Common myeloid progenitor, CD34-positive (primary cell): ENCODE measurements around the gene DND1.
A peak's percentile ranks its signal among the peaks of the same experiment; 100 is the strongest.
"Not testable (repeated sequence)": the region's sequence is repeated elsewhere in the genome, so short reads cannot be mapped to it uniquely, and the experiment has no call there.

Source experiments
- CTCF ChIA-PET: fragments of 350-600 bp; sonication (Branson Sonifier 250); formaldehyde crosslinking; loops from one replicate; lab custom pipeline; 2021; ENCODE audit warnings: antibody characterized with exemption; lab: Charles Lee
- POLR2A ChIA-PET: fragments of 350-600 bp; sonication (Branson Sonifier 250); formaldehyde crosslinking; loops from one replicate; lab custom pipeline; 2021; ENCODE audit warnings: antibody characterized with exemption; lab: Charles Lee
- DNase-seq, 3 donors: peaks; one replicate each; pipeline versions ENCODE4 v3.0.0 to v3.0.0-alpha.2; 2013
- H3K27ac ChIP-seq, 2 experiments: 1 replicate in 1 of 2; 2 replicates in 1 of 2; pipeline ENCODE4 v1.7.0; 2013; ENCODE audit warnings: inconsistent platforms in 2 of 2, low read length in 2 of 2, mild to moderate bottlenecking in 2 of 2, low read depth in 1 of 2, moderate library complexity in 1 of 2; ENCODE audit not compliant: severe bottlenecking in 2 of 2, insufficient read depth in 1 of 2, poor library complexity in 1 of 2
- H3K27me3 ChIP-seq, 5 experiments: replicated peaks in 2 of 5; 1 replicate in 3 of 5; 2 replicates in 2 of 5; pipeline versions ENCODE4 v1.6.1 to v1.7.0; 2013; ENCODE audit warnings: low read length in 4 of 5, mild to moderate bottlenecking in 2 of 5, moderate library complexity in 2 of 5, inconsistent platforms in 1 of 5; ENCODE audit not compliant: insufficient read depth in 5 of 5, control insufficient read depth in 4 of 5
- H3K36me3 ChIP-seq, 4 experiments: 1 replicate in 2 of 4; 2 replicates in 2 of 4; pipeline versions ENCODE4 v1.6.1 to v1.7.0; 2013; ENCODE audit warnings: low read length in 3 of 4, control low read depth in 1 of 4, mild to moderate bottlenecking in 1 of 4; ENCODE audit not compliant: control insufficient read depth in 4 of 4, insufficient read depth in 4 of 4
- H3K4me1 ChIP-seq, 4 experiments: 1 replicate in 3 of 4; 2 replicates in 1 of 4; pipeline versions ENCODE4 v1.6.1 to v1.7.1; 2013; ENCODE audit warnings: low read length in 3 of 4, mild to moderate bottlenecking in 3 of 4, control low read depth in 1 of 4, inconsistent platforms in 1 of 4, moderate library complexity in 1 of 4; ENCODE audit not compliant: control insufficient read depth in 4 of 4, insufficient read depth in 4 of 4; ENCODE audit errors: control extremely low read depth in 1 of 4
- H3K4me3 ChIP-seq, 7 experiments: 1 replicate in 4 of 7; 2 replicates in 3 of 7; pipeline versions ENCODE4 v1.5.1 to v1.7.0; 2013; ENCODE audit warnings: mild to moderate bottlenecking in 7 of 7, low read length in 6 of 7, moderate library complexity in 6 of 7, inconsistent platforms in 2 of 7, low read depth in 2 of 7, control low read depth in 1 of 7; ENCODE audit not compliant: insufficient read depth in 4 of 7, control insufficient read depth in 1 of 7; ENCODE audit errors: extremely low read depth in 1 of 7
- H3K9me3 ChIP-seq, 5 experiments: 1 replicate in 4 of 5; 2 replicates in 1 of 5; pipeline versions ENCODE4 v1.6.1 to v1.7.1; 2013; ENCODE audit warnings: low read length in 4 of 5, mild to moderate bottlenecking in 2 of 5, inconsistent platforms in 1 of 5, low read depth in 1 of 5, moderate library complexity in 1 of 5; ENCODE audit not compliant: control insufficient read depth in 4 of 5, insufficient read depth in 2 of 5; ENCODE audit errors: control extremely low read depth in 1 of 5
- WGBS: methylation state at CpG from one replicate; pipeline ENCODE4 v1.1.5; 2013; ENCODE audit not compliant: insufficient coverage; 5-methylcytosine and 5-hydroxymethylcytosine counted together

Gene DND1

GRCh38 chr5:140674211-140674610 lies 835 bp upstream of the DND1 start:
- Histone ChIP-seq H3K27ac (no peak overlapping the region), H3K9me3 (no peaks in the 10 kb centered on the region), H3K36me3 (peaks cover 23 to 84% (median 55%) of the 10 kb centered on the region in 4 experiments), H3K4me3 (no peak overlapping the region), H3K4me1 (no peaks in the 10 kb centered on the region), H3K27me3 (no peaks in the 10 kb centered on the region)
- POLR2A ChIA-PET, result no interaction called here
- no peak for DNase-seq
- no CpG with 5 or more reads among the region's 2 CpGs for WGBS
- CTCF ChIA-PET, result interaction anchor here (0.8 to 1.0 kb wide), 2 partner anchors 10 to 105 kb away, joined by 3 read pairs; no protein-coding TSS in a partner anchor

GRCh38 chr5:140672455-140673186 lies 755 bp downstream of the DND1 start:
- DNase-seq, result peak in 1 of 3 donors; percentile 44
- Histone ChIP-seq H3K9me3 (no peaks in the 10 kb centered on the region), H3K27ac (no peak overlapping the region), H3K4me1 (no peaks in the 10 kb centered on the region), H3K4me3 (no peak overlapping the region), H3K27me3 (no peaks in the 10 kb centered on the region), H3K36me3 (peaks cover 16 to 85% (median 62%) of the 10 kb centered on the region in 4 experiments)
- WGBS, result 96% methylated on average over 60 of the region's 70 CpGs
- POLR2A ChIA-PET, result interaction anchor here (0.5 kb wide), 1 partner anchor 279 kb away, joined by 3 read pairs; no protein-coding TSS in a partner anchor
- CTCF ChIA-PET, result no interaction called here

DNA sequence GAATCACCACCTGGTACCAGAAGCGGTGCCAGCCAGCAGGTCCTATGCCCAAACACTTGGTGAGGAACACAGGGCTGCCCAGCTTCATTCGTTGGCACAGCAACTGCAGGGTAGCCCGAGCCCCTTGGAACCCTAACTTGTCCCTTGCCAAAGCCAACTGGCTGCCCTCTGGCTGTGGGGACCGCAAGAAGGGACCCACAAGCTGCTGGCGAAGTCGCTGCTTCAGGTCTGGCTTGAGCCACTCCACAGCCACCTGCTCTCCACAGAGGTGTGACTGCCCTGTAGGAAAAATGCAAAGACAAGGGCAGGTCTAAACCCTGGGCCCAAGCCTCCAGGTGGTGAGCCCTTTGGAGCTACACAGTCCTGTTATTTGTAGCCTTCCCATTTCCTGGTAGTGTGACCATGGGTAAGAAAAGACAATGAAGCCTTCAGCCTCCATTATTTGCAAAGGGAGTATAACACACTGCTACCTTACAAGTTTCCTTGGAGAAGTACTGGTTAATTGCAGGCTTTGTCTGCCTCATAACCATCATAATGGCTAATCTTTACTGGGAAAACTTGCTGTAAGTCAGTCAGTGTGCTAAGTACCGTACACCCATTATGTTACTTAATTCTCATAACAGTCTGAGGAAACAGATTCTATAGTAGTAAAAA lies 1.8 kb downstream of the DND1 start:
- CTCF ChIA-PET, result no interaction called here
- no CpG with 5 or more reads among the region's 7 CpGs for WGBS

GRCh38 chr5:140671035-140671434 lies 2.3 kb downstream of the DND1 start:
- CTCF ChIA-PET, H3K27me3 ChIP-seq, POLR2A ChIA-PET, H3K27ac ChIP-seq, H3K4me3 ChIP-seq, H3K4me1 ChIP-seq, H3K9me3 ChIP-seq, DNase-seq: not testable (repeated sequence)
- no CpG with 5 or more reads among the region's 4 CpGs for WGBS
- H3K36me3 ChIP-seq, result peaks cover 16 to 75% (median 51%) of the 10 kb centered on the region in 4 experiments

More for the DNA sequence above, 1.8 kb downstream of the DND1 start:
- POLR2A ChIA-PET, result no interaction called here
- Histone ChIP-seq H3K27ac (no peak overlapping the region), H3K4me3 (no peak overlapping the region), H3K36me3 (peaks cover 16 to 78% (median 56%) of the 10 kb centered on the region in 4 experiments), H3K9me3 (no peaks in the 10 kb centered on the region), H3K27me3 (no peaks in the 10 kb centered on the region), H3K4me1 (no peaks in the 10 kb centered on the region)
- no peak for DNase-seq

- Histone ChIP-seq H3K36me3 (peaks cover 23 to 63% (median 45%) of the 10 kb centered on the region in 4 experiments), H3K4me3 (peak within 1 kb of the TSS; percentile 77 to 97 (median 84)), H3K27me3 (no peaks in the 10 kb centered on the region), H3K4me1 (peaks cover 0 to 13% (median 9%) of the 10 kb centered on the region in 4 experiments), H3K27ac (peak within 1 kb of the TSS; percentile 67 to 93), H3K9me3 (no peaks in the 10 kb centered on the region)
- CTCF ChIA-PET, result interaction anchor here (0.6 to 1.6 kb wide), 6 partner anchors 9 to 421 kb away, joined by 3 to 5 read pairs (median 3); partner anchors contain the start of genes IK and NDUFA2
- peak; percentile 95 to 97 (median 95) for DNase-seq
- POLR2A ChIA-PET, result interaction anchor here (1.0 to 2.0 kb wide), 2 partner anchors 17 to 118 kb away, joined by 3 to 10 read pairs; partner anchors contain the start of genes IK and NDUFA2
- WGBS, result 0% methylated on average over 27 of the region's 54 CpGs
Observed at GRCh38 chr5:140664359-140665119, 8.8 kb downstream of the DND1 start, which contains the start of gene WDR55. Gene WDR55 (plus strand): TSS chr5:140664904. CDS start chr5:140664913, 9 bp downstream.

- 45% methylated on average over 18 of the region's 18 CpGs for WGBS
- H3K36me3 ChIP-seq, result peaks cover 26 to 63% (median 46%) of the 10 kb centered on the region in 4 experiments
- DNase-seq, result no peak
- peaks cover 0 to 13% (median 9%) of the 10 kb centered on the region in 4 experiments for H3K4me1 ChIP-seq
- no peaks in the 10 kb centered on the region for H3K9me3 ChIP-seq
- no peaks in the 10 kb centered on the region for H3K27me3 ChIP-seq
- H3K4me3 ChIP-seq, result peak overlapping the region; percentile 77 to 97 (median 84)
- peak overlapping the region; percentile 67 to 93 for H3K27ac ChIP-seq
- CTCF ChIA-PET, result interaction anchor here (0.7 to 1.3 kb wide), 5 partner anchors 9 to 102 kb away, joined by 3 to 5 read pairs (median 3); partner anchors contain the start of genes IK and NDUFA2
- POLR2A ChIA-PET, result interaction anchor here (1.0 to 2.0 kb wide), 2 partner anchors 16 to 118 kb away, joined by 3 to 10 read pairs; partner anchors contain the start of genes IK and NDUFA2
Observed at GRCh38 chr5:140664030-140664358, 9.4 kb downstream of the DND1 start.
